Neural cell (in vitro differentiated cells): ENCODE results near the gene SELENOO. TPM values are rescaled to one million over a fixed set of nuclear protein-coding genes. Genes with fewer than 3 reads are reported as not detected.

ENCODE experiments used
- H2AFZ ChIP-seq: fragments of 200-600, 300-800 bp; sonication (generic), shearing (Covaris generic); 2 replicates; pipeline ENCODE4 v1.6.0; 2014; ENCODE audit warnings: low read depth, mild to moderate bottlenecking, antibody characterized with exemption, low read length, moderate library complexity
- H3F3A ChIP-seq: fragments of 200-600 bp; shearing (Covaris generic); 2 replicates; pipeline ENCODE4 v1.6.1; 2016; ENCODE audit warnings: mild to moderate bottlenecking, moderate library complexity, mixed read lengths, antibody characterized with exemption, low read length; ENCODE audit not compliant: insufficient read depth, poor library complexity, severe bottlenecking
- H3K27ac ChIP-seq: fragments of 200-600, 300-800 bp; sonication (generic), shearing (Covaris generic); 2 replicates; pipeline ENCODE4 v1.5.1; 2014; ENCODE audit warnings: mild to moderate bottlenecking, low read length, moderate library complexity
- H3K27me3 ChIP-seq: fragments of 300-800, 200-600 bp; sonication (generic), shearing (Covaris generic); 2 replicates; pipeline ENCODE4 v1.6.0; 2014; ENCODE audit warnings: mild to moderate bottlenecking, low read depth, low read length, moderate library complexity; ENCODE audit not compliant: insufficient read depth
- H3K36me3 ChIP-seq: fragments of 300-800, 200-600 bp; sonication (generic), shearing (Covaris generic); 2 replicates; pipeline ENCODE4 v1.5.1; 2014; ENCODE audit warnings: mild to moderate bottlenecking, antibody characterized with exemption, low read length, moderate library complexity; ENCODE audit not compliant: insufficient read depth
- H3K4me2 ChIP-seq: fragments of 300-800, 200-600 bp; sonication (generic), shearing (Covaris generic); 2 replicates; pipeline ENCODE4 v1.6.0; 2014; ENCODE audit warnings: mild to moderate bottlenecking, low read length
- H3K4me3 ChIP-seq: fragments of 300-800, 200-600 bp; sonication (generic), shearing (Covaris generic); 2 replicates; pipeline ENCODE4 v1.5.1; 2014; ENCODE audit warnings: mild to moderate bottlenecking, low read length, moderate library complexity
- H3K79me2 ChIP-seq: fragments of 200-600 bp; shearing (Covaris generic); replicated peaks from 2 replicates; pipeline ENCODE4 v1.6.0; 2014; ENCODE audit warnings: mild to moderate bottlenecking, low read length, moderate library complexity; ENCODE audit not compliant: insufficient read depth
- H3K9ac ChIP-seq: fragments of 300-800, 200-600 bp; sonication (generic), shearing (Covaris generic); 2 replicates; pipeline ENCODE4 v1.6.1; 2016; ENCODE audit warnings: mild to moderate bottlenecking, low read length, mixed read lengths
- H3K9me2 ChIP-seq: fragments of 200-600 bp; shearing (Covaris generic); 2 replicates; pipeline ENCODE4 v1.6.1; 2016; ENCODE audit warnings: mild to moderate bottlenecking, low read length, mixed read lengths; ENCODE audit not compliant: insufficient read depth
- H3K9me3 ChIP-seq: fragments of 200-600, 300-800 bp; sonication (generic), shearing (Covaris generic); 2 replicates; pipeline ENCODE4 v1.6.1; 2016; ENCODE audit warnings: mild to moderate bottlenecking, mixed run types, low read length, moderate library complexity, mixed read lengths
- H4K20me1 ChIP-seq: fragments of 200-600 bp; shearing (Covaris generic); 2 replicates; pipeline ENCODE4 v1.6.1; 2016; ENCODE audit warnings: mild to moderate bottlenecking, mixed run types; ENCODE audit not compliant: insufficient read depth
- CTCF ChIP-seq: fragments of 450-650 bp; IDR thresholded peaks from 2 replicates; pipeline ENCODE4 v1.5.1; 2014; ENCODE audit warnings: antibody characterized with exemption, mild to moderate bottlenecking, moderate library complexity; ENCODE audit not compliant: poor library complexity, severe bottlenecking
- EP300 ChIP-seq: fragments of 450-650 bp; conservative IDR thresholded peaks from 2 replicates; pipeline ENCODE4 v1.6.1; 2014; ENCODE audit warnings: antibody characterized with exemption, mild to moderate bottlenecking, moderate library complexity; ENCODE audit not compliant: poor library complexity, severe bottlenecking
- EZH2 ChIP-seq: fragments of 200-600, 300-800 bp; shearing (Covaris generic), sonication (generic); IDR thresholded peaks from 2 replicates; pipeline ENCODE4 v1.6.1; 2014; ENCODE audit warnings: antibody characterized with exemption, low read length, borderline replicate concordance, mild to moderate bottlenecking; ENCODE audit not compliant: insufficient read depth, poor library complexity, severe bottlenecking
- MXI1 ChIP-seq: fragments of 450-650 bp; conservative IDR thresholded peaks from 2 replicates; pipeline ENCODE4 v1.6.1; 2014; ENCODE audit warnings: antibody characterized with exemption, mild to moderate bottlenecking; ENCODE audit not compliant: poor library complexity, severe bottlenecking
- POLR2AphosphoS5 ChIP-seq: IDR thresholded peaks from 2 replicates; pipeline ENCODE4 v1.6.1; 2012
- RAD21 ChIP-seq: fragments of 450-650 bp; conservative IDR thresholded peaks from 2 replicates; pipeline ENCODE4 v1.6.1; 2014; ENCODE audit warnings: antibody characterized with exemption, mild to moderate bottlenecking, moderate library complexity
- REST ChIP-seq: IDR thresholded peaks from 2 replicates; pipeline ENCODE4 v1.6.1; 2012; ENCODE audit warnings: borderline replicate concordance
- SMC3 ChIP-seq: fragments of 450-650 bp; conservative IDR thresholded peaks from 2 replicates; pipeline ENCODE4 v1.6.1; 2014; ENCODE audit warnings: antibody characterized with exemption, mild to moderate bottlenecking, moderate library complexity; ENCODE audit not compliant: poor library complexity
- TAF1 ChIP-seq: IDR thresholded peaks from 2 replicates; pipeline ENCODE4 v1.6.1; 2012; ENCODE audit warnings: low read depth
- polyA plus RNA-seq: library from polyadenylated mRNA; depleted of rRNA; stranded (reverse); fragments of >200 nt; gene quantifications from 2 replicates; pipeline ENCODE4 v1.2.3, GENCODE V29; 2014

Gene SELENOO
- polyA plus RNA-seq, 1 donor from 2014 or later: 42.0 TPM

- Histone ChIP-seq H3K4me3 (peak overlapping the region; percentile 60), H3K9me3 (no peaks in the 10 kb centered on the region), H3F3A (no peaks in the 10 kb centered on the region), H3K27me3 (no peaks in the 10 kb centered on the region), H4K20me1 (no peaks in the 10 kb centered on the region), H3K9ac (peak overlapping the region; percentile 34), H2AFZ (no peak overlapping the region), H3K36me3 (no peaks in the 10 kb centered on the region), H3K4me2 (no peak overlapping the region), H3K9me2 (no peaks in the 10 kb centered on the region), H3K27ac (no peak overlapping the region), H3K79me2 (peaks cover 2% of the 10 kb centered on the region)
- TF ChIP-seq EP300 (no peak), POLR2AphosphoS5 (no peak), MXI1 (no peak), RAD21 (no peak), CTCF (no peak), EZH2 (no peak), REST (no peak), SMC3 (no peak), TAF1 (no peak)
Observed at GRCh38 chr22:50184902-50185374, 15.9 kb upstream of the SELENOO start.

GRCh38 chr22:50185375-50186087 is 15.3 kb upstream of the SELENOO start, which contains the start of gene TRABD:
TSS of gene TRABD (plus strand) at chr22:50185913. CDS start at chr22:50193061, 7,148 bp downstream.
- H3K27me3 ChIP-seq: no peaks in the 10 kb centered on the region
- H3K4me3 ChIP-seq: peak within 1 kb of the TSS; percentile 71
- peak within 1 kb of the TSS; percentile 91 for H3K4me2 ChIP-seq
- H2AFZ ChIP-seq: no peak within 1 kb of the TSS
- no peaks in the 10 kb centered on the region for H3F3A ChIP-seq
- H3K79me2 ChIP-seq: peaks cover 2% of the 10 kb centered on the region
- no peaks in the 10 kb centered on the region for H4K20me1 ChIP-seq
- H3K9ac ChIP-seq: peak within 1 kb of the TSS; percentile 62
- H3K9me2 ChIP-seq: no peaks in the 10 kb centered on the region
- H3K36me3 ChIP-seq: no peaks in the 10 kb centered on the region
- H3K9me3 ChIP-seq: no peaks in the 10 kb centered on the region
- TF ChIP-seq MXI1: no peak
- no peak for TF ChIP-seq EZH2
- TF ChIP-seq POLR2AphosphoS5: no peak
- TF ChIP-seq TAF1: no peak
- TF ChIP-seq RAD21: no peak
- TF ChIP-seq SMC3: no peak
- no peak for TF ChIP-seq CTCF
- no peak for TF ChIP-seq EP300
- no peak for TF ChIP-seq REST
- H3K27ac ChIP-seq: no peak within 1 kb of the TSS
